ENCODE measurements around the gene HIVEP3. TPM values are rescaled to one million over a fixed set of nuclear protein-coding genes. Genes with fewer than 3 reads are reported as not detected.

Gene HIVEP3
- total RNA-seq, 1 experiment from 2014 or later = 1.4 TPM

DNA sequence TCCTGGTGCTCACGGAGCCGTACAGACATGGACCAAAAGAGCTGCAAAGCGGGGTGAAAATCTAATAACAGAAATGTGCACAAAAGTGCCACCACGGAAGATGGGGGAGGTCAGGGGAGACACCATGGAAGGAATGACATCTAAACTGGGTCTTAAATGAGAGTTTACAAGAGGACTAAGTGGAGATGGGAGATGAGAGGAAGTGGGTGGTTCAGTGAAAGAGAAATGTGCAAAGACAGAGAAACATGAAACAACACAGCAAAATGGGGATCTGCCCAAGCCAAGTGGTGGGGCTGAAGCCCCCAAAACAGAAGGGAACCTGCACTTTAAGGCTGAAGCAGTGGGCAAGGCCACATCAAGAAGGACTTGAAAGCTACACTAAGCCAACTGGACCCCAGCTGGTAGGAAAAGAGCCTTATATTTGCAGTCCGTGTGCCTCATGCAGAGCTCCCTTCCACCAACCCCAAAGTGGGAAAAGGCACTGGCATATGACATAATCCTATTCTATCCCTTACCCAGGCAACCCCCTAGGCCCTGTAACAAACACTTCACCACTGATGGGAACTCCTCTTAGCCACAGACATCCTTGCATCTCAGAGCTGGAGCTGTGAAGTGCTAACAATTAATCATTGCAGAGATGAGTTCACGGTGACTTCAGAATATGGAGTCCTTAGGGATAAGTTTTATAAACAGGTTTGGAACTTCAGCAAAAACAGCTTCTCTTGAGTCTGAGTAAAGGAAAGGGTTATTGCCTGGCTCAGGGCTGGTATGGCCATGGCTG is 235.7 kb downstream of the HIVEP3 start:
- Mint-ChIP-seq H3K27me3 (ENCODE audit: low read depth) (0 out of 2 replicates have a peak, but pooled peaks cover 2% of the 10 kb centered on the region), H3K27ac (no peak overlapping the region; a peak in 1 of 7 replicates), H3K36me3 (ENCODE audit: insufficient read depth in 1 of 3, low read depth in 3 of 3) (no peaks in the 10 kb centered on the region), H3K9me3 (no peaks in the 10 kb centered on the region), H3K4me3 (no peak overlapping the region), H3K4me1 (peaks cover 10 to 12% of the 10 kb centered on the region in 2 experiments)
- H2BK12ac ChIP-seq (ENCODE audit: insufficient read length, low read depth, low read length) = no peak overlapping the region
- no peak for TF ChIP-seq CTCF (conservative IDR thresholded peaks at IDR 0.05)
- H3K9ac ChIP-seq (ENCODE audit: extremely low read depth, insufficient read length, low read length) = no peak overlapping the region
- H3K4me1 ChIP-seq (ENCODE audit: insufficient read depth, low read length) = no peaks in the 10 kb centered on the region
- H4K8ac ChIP-seq (replicated peaks; ENCODE audit: insufficient read length, low read depth, low read length) = no peak overlapping the region
- no peak overlapping the region for H3K4me2 ChIP-seq (ENCODE audit: insufficient read depth, insufficient read length, low read length)
- H3K79me1 ChIP-seq (ENCODE audit: insufficient read depth, low read depth, low read length, poor library complexity, severe bottlenecking) = no peaks in the 10 kb centered on the region
- no peak overlapping the region for H2BK5ac ChIP-seq (ENCODE audit: insufficient read length, low read length)
- no peak overlapping the region for H3K18ac ChIP-seq (ENCODE audit: insufficient read length, low read depth, low read length)
- no peak overlapping the region for H3K4ac ChIP-seq (ENCODE audit: low read depth, low read length)
- no peak overlapping the region for H2AK5ac ChIP-seq (ENCODE audit: insufficient read length, low read length)
- no peak overlapping the region for H3K23ac ChIP-seq (ENCODE audit: insufficient read length, low read depth, low read length)
- no peaks in the 10 kb centered on the region for H3K9me3 ChIP-seq (ENCODE audit: control insufficient read depth, low read depth, low read length)
- H3K79me2 ChIP-seq (ENCODE audit: insufficient read depth, low read length) = no peaks in the 10 kb centered on the region
- no CpG with 5 or more reads among the region's 6 CpGs for WGBS (ENCODE audit: extremely low coverage, insufficient read length, low lambda C conversion rate)
- no peak overlapping the region for H3K27ac ChIP-seq (ENCODE audit: insufficient read length, low read depth, low read length)
- H2AFZ ChIP-seq (ENCODE audit: low read length) = no peak overlapping the region
- no peak overlapping the region for H2BK20ac ChIP-seq (ENCODE audit: low read depth, low read length, poor library complexity, severe bottlenecking)
- H4K5ac ChIP-seq (ENCODE audit: insufficient read length, low read depth, low read length) = no peak overlapping the region
- H4K91ac ChIP-seq (ENCODE audit: insufficient read length, low read depth, low read length) = no peak overlapping the region
- no peak overlapping the region for H2BK120ac ChIP-seq (ENCODE audit: low read depth, low read length, poor library complexity, severe bottlenecking)
- H4K20me1 ChIP-seq (ENCODE audit: control insufficient read depth, insufficient read depth, insufficient read length) = no peaks in the 10 kb centered on the region
- H3K14ac ChIP-seq (ENCODE audit: insufficient read depth, low read length) = no peak overlapping the region
- H3K56ac ChIP-seq (ENCODE audit: insufficient read length, low read depth, low read length) = no peak overlapping the region
- H3K23me2 ChIP-seq (ENCODE audit: insufficient read length, low read depth, low read length, poor library complexity, severe bottlenecking) = no peaks in the 10 kb centered on the region
- no peaks in the 10 kb centered on the region for H3K27me3 ChIP-seq (ENCODE audit: insufficient read depth, low read length)
- no peak overlapping the region for H2BK15ac ChIP-seq (ENCODE audit: low read depth, low read length)
- no peak for DNase-seq
- no peak overlapping the region for H3T11ph ChIP-seq (ENCODE audit: low read length)

All from H9 (cell line).